Erythroblast (primary cell): Measurements from ENCODE around the gene DHRSX.

ENCODE experiments used
- DNase-seq, 2 experiments: peaks; one replicate each; lab custom pipeline; 2025; lab: John Stamatoyannopoulos, UW
- GATA1 ChIP-seq: IDR thresholded peaks from 2 replicates; pipeline ENCODE4 v1.6.1; 2011; ENCODE audit warnings: low read depth, mild to moderate bottlenecking, control low read depth, low read length, moderate library complexity
- POLR2A ChIP-seq: IDR thresholded peaks from 2 replicates; pipeline ENCODE4 v1.6.1; 2011; ENCODE audit warnings: mild to moderate bottlenecking, low read length

DHRSX gene

DNA sequence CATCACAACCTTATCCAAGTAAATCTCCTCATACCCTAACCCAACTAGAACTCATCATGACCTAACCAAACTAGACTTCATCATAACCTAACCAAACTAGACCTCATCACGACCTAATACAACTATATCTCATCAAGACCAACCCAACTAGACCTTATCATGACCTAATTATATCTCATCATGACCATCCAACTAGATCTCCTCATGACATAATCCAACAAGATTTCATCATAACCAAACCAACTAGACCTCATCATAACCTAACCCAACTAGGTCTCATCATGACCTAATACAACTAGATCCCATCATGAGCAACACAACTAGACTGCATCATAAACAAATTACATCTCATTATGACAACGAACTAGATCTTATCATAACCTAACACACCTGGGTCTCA lies 86.4 kb downstream of the DHRSX start:
- TF ChIP-seq POLR2A (no peak), GATA1 (no peak)
- DNase-seq, result no peak

- TF ChIP-seq POLR2A (no peak), GATA1 (no peak)
- DNase-seq, result no peak
Observed at GRCh38 chrX:2413969-2414368, 86.8 kb downstream of the DHRSX start.

- no peak for DNase-seq
- TF ChIP-seq GATA1 (no peak), POLR2A (no peak)
Observed at GRCh38 chrX:2412131-2412530, 88.6 kb downstream of the DHRSX start.

- DNase-seq, result no peak
- TF ChIP-seq GATA1 (no peak), POLR2A (no peak)
Observed at GRCh38 chrX:2410279-2411020, 90.3 kb downstream of the DHRSX start.

- no peak for DNase-seq
- no peak for TF ChIP-seq POLR2A
- no peak for TF ChIP-seq GATA1
Observed at GRCh38 chrX:2409796-2410195, 91.0 kb downstream of the DHRSX start.

GRCh38 chrX:2408856-2409255 lies 91.9 kb downstream of the DHRSX start:
- TF ChIP-seq POLR2A, result no peak
- TF ChIP-seq GATA1, result no peak
- DNase-seq, result no peak

DNA sequence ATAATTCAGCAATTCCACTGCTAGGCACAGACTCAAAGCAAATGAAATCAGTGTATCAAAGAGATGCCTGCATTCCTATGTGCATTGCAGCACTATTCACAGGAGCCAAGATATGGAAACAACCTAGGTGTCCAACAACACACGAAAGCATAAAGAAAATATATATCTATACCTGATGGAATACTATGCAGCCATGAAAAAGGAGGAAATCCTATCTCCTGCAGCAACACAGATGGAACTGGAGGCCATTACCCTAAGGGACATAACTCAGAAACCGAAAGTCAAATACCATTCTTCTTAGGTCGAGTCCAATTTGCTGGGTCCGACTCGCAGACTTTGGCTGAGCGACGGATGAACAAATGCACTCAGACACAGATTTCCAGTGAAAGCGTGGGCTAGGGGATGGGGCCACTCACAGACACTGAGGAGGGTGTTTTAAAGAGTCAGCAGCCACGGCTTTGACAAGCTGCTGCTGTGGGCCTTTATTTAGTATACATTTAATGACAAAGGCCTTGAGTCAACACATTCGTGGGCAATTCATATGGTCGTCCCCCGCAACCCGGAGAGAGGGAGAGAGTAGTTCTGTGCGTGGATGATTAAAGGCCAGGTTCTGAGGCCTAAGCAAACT lies 93.8 kb downstream of the DHRSX start:
- no peak for TF ChIP-seq GATA1
- TF ChIP-seq POLR2A, result no peak
- no peak for DNase-seq

DNA sequence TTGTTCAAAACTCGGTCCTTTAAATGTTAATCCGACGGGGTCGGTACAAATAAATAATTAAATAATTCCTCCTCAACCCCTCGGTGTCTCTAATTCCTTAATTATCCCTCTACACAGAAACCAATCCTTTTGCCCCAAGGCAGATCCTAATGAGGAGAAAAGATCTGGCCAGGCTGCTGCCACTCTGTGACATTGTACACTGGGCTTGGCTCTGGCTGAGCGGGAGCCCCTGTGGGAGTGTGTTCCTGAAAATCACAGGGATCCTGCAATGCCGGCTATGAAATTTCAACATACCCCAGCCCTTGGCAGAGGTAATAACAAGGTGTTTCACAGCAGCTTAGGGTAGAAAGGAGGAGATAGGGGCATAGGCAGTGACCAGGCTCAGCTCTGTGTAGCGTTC lies 96.0 kb downstream of the DHRSX start:
- no peak for DNase-seq
- TF ChIP-seq GATA1 (no peak), POLR2A (no peak)

- no peak for DNase-seq
- no peak for TF ChIP-seq POLR2A
- TF ChIP-seq GATA1, result no peak
Observed at GRCh38 chrX:2402361-2402690, 98.5 kb downstream of the DHRSX start.

DNA sequence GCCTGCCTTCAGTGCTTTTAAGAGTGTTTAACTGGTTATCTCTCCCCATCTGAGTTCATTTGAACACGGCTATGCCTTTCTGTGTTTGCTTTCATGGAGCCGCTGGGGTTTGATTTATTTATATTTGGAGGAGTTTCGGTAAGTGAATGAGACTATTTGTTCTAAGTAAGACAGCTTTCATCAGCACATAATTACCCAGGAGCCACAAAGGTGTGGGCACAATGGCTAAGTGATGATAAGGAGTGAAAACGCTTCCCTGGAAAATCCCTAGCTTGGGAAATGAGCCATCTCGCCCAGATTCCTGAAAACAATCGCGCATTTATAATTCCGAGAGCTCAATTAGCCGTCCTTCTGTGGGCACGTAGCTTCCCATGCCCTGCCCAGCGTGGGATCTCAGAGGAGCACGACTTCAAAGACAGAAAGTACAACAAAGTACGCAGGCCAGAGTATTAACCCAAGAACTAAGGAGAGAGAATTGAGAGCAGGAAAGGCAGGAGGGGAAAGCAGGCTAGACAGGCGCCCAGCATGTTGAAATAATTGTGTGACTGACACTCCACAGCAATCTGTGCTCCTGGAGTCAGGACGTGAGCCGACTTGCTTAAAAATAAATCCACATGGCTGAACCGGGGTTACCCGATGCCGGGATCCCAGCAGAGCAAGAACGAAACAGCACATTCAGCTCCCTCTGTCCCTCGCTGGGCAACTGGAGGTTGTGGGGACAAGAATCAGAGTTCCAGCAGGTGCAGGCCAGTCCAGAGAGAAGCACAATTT lies 99.0 kb downstream of the DHRSX start:
- DNase-seq, result no peak
- TF ChIP-seq GATA1, result no peak
- TF ChIP-seq POLR2A, result no peak

- no peak for DNase-seq
- TF ChIP-seq GATA1, result no peak
- TF ChIP-seq POLR2A, result no peak
Observed at GRCh38 chrX:2401201-2401589, 99.6 kb downstream of the DHRSX start.

DNA sequence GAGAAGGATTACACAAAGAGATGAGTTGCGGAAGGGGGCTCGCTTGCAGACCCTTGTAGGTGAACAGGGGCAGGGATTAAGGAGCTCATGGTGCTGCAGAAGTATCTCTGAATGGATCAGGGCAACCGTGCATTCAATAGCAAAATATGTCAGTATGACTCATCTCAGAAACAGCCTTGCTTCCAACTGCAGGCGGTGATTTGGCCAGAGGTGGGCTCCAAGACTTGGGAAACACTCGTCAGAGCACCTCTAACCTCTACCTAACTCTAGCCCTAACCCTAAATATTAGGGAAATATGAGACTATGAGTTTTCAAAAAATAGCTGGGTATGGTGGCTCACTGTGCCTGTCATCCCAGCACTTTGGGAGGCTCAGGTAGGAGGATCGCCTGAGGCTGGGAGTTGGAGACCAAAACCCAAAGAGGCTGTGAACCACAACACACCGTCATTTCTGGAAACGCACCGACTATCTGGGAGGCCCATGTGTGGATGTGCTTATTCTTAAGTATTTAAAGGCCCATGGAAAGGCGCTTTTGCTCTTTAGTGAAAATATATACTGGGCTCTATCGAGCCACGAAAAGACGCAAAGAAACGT lies 102.6 kb downstream of the DHRSX start:
- DNase-seq, result no peak
- TF ChIP-seq GATA1, result no peak
- TF ChIP-seq POLR2A, result no peak

- DNase-seq, result no peak
- TF ChIP-seq POLR2A, result no peak
- no peak for TF ChIP-seq GATA1
Observed at GRCh38 chrX:2397229-2398063, 103.3 kb downstream of the DHRSX start.
